HL-60 (cell line): ENCODE data around the gene ITGB3.
"Not testable (repeated sequence)": the region's sequence is repeated elsewhere in the genome, so short reads cannot be mapped to it uniquely, and the experiment has no call there.

Experiments used
- DNase-seq, 2 experiments: peaks; one replicate each; pipeline ENCODE4 v3.0.0-alpha.2; 2010 to 2020; ENCODE audit warnings: low read depth in 1 of 2, low spot score in 1 of 2
- H3K27ac ChIP-seq: fragments of 250-450 bp; sonication (Bioruptor Pico); replicated peaks from 2 replicates; pipeline ENCODE4 v1.5.1; 2020; ENCODE audit warnings: mild to moderate bottlenecking, moderate library complexity
- H3K27me3 ChIP-seq: fragments of 250-450 bp; sonication (Bioruptor Pico); 2 replicates; pipeline ENCODE4 v1.5.1; 2021; ENCODE audit warnings: mild to moderate bottlenecking, moderate library complexity; ENCODE audit not compliant: insufficient read depth, poor library complexity, severe bottlenecking
- H3K4me3 ChIP-seq: replicated peaks from 2 replicates; pipeline ENCODE4 v1.5.1; 2011; ENCODE audit warnings: mild to moderate bottlenecking, control low read depth, low read length; ENCODE audit not compliant: insufficient read depth
- CTCF ChIP-seq: IDR thresholded peaks from one replicate; pipeline ENCODE4 v1.5.1; 2011; ENCODE audit warnings: low read length, control low read depth, inconsistent platforms; ENCODE audit not compliant: insufficient read depth
- GABPA ChIP-seq: IDR thresholded peaks from 2 replicates; pipeline ENCODE4 v1.6.1; 2012; ENCODE audit warnings: low read depth
- POLR2AphosphoS5 ChIP-seq: IDR thresholded peaks from 2 replicates; pipeline ENCODE4 v1.6.1; 2012; ENCODE audit warnings: low read depth
- REST ChIP-seq: IDR thresholded peaks from 2 replicates; pipeline ENCODE4 v1.6.1; 2012; ENCODE audit warnings: low read depth; ENCODE audit not compliant: insufficient replicate concordance
- SPI1 ChIP-seq: IDR thresholded peaks from 2 replicates; pipeline ENCODE4 v1.6.1; 2012; ENCODE audit warnings: low read depth, mild to moderate bottlenecking, borderline replicate concordance

The ITGB3 gene

GRCh38 chr17:47222047-47222446, 31.6 kb upstream of the ITGB3 start:
- no peak overlapping the region for H3K27ac ChIP-seq
- H3K27me3 ChIP-seq: no peaks in the 10 kb centered on the region
- TF ChIP-seq POLR2AphosphoS5 (no peak), SPI1 (no peak), CTCF (no peak), REST (no peak), GABPA (no peak)
- no peak overlapping the region for H3K4me3 ChIP-seq
- DNase-seq: no peak

- no peaks in the 10 kb centered on the region for H3K27me3 ChIP-seq
- no peak overlapping the region for H3K4me3 ChIP-seq
- DNase-seq: no peak
- no peak for TF ChIP-seq CTCF
- no peak for TF ChIP-seq SPI1
- TF ChIP-seq POLR2AphosphoS5: no peak
- H3K27ac ChIP-seq: no peak overlapping the region
Observed at GRCh38 chr17:47223007-47223406, 30.6 kb upstream of the ITGB3 start.

- DNase-seq: no peak
- no peak for TF ChIP-seq SPI1
- no peak for TF ChIP-seq POLR2AphosphoS5
- no peak overlapping the region for H3K4me3 ChIP-seq
- H3K27ac ChIP-seq: no peak overlapping the region
- no peaks in the 10 kb centered on the region for H3K27me3 ChIP-seq
Observed at GRCh38 chr17:47223460-47223859, 30.2 kb upstream of the ITGB3 start.

- H3K27me3 ChIP-seq, H3K4me3 ChIP-seq, H3K27ac ChIP-seq, DNase-seq: not testable (repeated sequence)
Observed at GRCh38 chr17:47224077-47224476, 29.6 kb upstream of the ITGB3 start.

GRCh38 chr17:47224966-47225365, 28.7 kb upstream of the ITGB3 start:
- no peak overlapping the region for H3K27ac ChIP-seq
- DNase-seq: no peak
- TF ChIP-seq SPI1 (no peak), GABPA (no peak), REST (no peak), CTCF (no peak), POLR2AphosphoS5 (no peak)
- no peaks in the 10 kb centered on the region for H3K27me3 ChIP-seq
- H3K4me3 ChIP-seq: no peak overlapping the region
